GM21737 (cell line): ENCODE measurements around the gene COPZ2.
"Not testable (repeated sequence)": the region's sequence is repeated elsewhere in the genome, so short reads cannot be mapped to it uniquely, and the experiment has no call there.

Source experiments
- ATAC-seq: cut with Tn5 transposase; IDR thresholded peaks from one replicate; pipeline ENCODE4 v1.9.1; 2021; ENCODE audit warnings: mild to moderate bottlenecking, moderate library complexity; ENCODE audit not compliant: unreplicated experiment

COPZ2 gene

DNA sequence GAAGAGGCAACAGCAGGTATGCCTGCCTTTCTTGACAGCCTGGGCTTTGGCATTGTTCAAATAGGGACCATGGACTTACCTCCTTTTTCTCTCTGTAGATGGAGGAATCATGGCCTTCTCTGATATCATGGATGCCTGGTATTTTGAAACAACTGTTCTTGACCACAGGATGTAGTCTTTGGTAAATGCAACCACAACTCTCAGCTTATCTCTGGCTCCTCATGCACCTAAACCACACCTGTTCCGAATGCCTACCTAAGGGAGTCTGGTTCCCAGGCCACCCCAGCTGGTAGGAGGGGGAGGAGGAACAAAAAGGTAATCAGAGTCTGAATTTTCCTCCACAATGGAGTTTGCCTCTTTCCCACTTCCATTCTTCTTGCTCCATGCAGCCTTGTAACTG, 47.9 kb downstream of the COPZ2 start:
- ATAC-seq = no peak

DNA sequence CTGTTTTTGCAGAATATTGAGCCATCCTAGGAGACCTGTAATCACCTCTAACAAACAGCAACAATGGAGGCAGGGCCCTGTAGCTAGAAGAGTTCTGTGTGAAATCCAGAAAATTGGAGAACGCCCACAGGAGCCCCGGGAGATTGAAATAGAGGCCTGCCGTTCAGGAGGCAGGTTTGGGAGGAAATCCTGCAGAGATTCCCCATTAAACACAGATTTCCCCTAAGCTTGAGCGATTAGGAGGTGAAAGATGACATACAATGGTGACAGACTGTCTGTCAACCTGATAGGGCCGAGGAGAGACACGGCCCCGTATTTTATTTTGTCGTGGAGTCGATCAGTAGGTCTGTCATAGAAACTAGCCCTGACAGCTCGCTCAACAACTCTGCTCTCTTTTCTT, 48.4 kb downstream of the COPZ2 start:
- no peak for ATAC-seq

GRCh38 chr17:47988445-47988844, 49.2 kb downstream of the COPZ2 start:
- ATAC-seq = not testable (repeated sequence)

- ATAC-seq = no peak
Observed at GRCh38 chr17:47987240-47987835, 50.3 kb downstream of the COPZ2 start.

DNA sequence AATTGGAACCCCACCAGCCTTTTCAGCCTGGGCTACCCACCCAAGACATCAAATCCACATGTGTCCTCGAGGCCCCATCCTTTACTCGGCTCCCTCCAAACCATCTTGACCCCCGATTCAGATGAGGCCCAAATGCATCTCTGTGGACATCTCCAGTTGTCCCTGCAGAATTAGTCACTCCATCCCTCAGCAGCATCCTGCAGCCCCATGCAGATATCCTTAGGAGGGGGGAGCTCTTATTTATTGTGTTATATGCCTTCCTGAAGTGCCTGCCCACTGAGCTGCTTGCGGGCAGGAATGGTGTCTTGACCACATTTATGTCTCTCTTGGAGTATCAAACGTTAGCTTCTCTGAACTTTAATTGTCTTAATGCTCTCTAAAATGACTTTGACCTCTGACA, 51.1 kb downstream of the COPZ2 start:
- no peak for ATAC-seq

- no peak for ATAC-seq
Observed at GRCh38 chr17:47983492-47984223, 53.9 kb downstream of the COPZ2 start.

DNA sequence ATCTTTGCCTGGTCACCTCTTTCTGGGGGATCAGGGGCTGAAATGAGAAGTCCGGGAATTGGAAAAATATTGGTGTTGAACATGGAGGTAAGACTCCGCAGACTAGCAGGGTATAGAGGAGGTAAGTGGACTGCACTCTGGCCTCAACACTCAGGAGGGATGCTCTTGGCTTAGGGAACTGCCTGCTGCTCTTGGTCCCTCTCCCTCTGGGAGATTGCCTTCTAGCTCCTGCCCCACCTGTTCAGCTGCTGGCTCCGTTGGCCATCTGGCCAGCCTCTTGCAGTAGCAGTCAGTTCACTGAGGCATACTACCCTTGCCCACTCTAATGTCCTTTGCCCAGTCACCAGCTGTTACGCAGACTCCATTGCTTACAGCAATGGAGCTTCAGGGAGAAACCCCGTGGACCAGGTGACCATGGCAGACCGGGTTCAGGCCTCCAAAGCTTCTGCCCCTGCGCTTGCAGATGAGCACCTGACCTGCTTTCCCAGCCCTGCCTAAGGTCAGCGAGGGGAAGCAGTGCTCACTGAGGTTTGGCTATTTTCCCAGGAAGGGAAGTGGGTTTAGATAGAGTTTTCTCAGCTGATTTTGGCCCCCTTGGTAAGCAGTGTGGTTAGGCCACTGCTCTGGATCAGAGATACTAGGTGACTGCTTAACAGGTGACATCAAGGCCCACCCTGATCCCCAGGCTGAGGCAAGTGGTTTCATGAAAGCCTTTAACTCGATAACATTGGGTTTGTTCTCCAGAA, 54.8 kb downstream of the COPZ2 start:
- ATAC-seq = no peak

- ATAC-seq = no peak
Observed at GRCh38 chr17:47982091-47982617, 55.4 kb downstream of the COPZ2 start.

- ATAC-seq = no peak
Observed at GRCh38 chr17:47981462-47981861, 56.1 kb downstream of the COPZ2 start.

DNA sequence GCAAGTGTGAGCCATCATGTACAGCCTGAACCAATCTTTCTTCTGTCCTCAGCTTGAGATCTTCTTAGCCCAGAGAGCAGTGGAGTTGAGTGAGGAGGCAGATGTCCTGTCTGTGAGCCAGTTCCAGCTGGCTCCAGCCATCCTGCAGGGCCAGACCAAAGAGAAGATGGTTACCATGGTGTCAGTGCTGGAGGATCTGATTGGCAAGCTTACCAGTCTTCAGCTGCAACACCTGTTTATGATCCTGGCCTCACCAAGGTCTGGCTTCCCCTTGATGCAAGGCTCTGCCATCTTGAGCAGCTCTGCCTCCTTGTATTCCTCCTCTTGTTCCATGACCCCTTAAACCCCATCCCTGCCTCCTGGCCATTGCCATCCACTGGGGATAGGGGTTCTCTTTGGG, 57.1 kb downstream of the COPZ2 start:
- ATAC-seq = no peak

DNA sequence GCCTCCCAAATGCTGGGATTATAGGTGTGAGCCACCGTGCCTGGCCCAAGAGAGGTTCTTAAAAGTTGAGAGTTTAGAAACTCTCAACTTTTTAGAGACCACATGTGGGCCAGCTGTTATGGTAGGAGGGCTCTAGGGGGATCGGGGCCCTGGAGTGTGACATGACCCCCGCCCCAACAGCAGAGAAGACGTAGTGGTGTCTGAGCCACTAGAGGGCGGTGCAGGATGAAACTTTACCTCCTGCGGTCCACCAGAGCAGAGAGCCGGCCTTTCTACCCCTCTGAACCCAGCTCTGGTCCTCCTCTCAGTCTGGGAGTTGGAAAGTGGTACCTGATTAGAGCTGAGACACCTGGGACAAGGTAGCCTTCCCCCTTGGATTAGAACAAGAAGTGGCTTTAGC, 59.3 kb downstream of the COPZ2 start:
- no peak for ATAC-seq
